Measurements from ENCODE around the gene MYO1D. TPM values are rescaled to one million over a fixed set of nuclear protein-coding genes. Genes with fewer than 3 reads are reported as not detected.

The MYO1D gene
- total RNA-seq, 4 donors from 2014 or later = 70.5 to 92.3 (median 72.7) TPM

- under 1% methylated on average over 13 of the region's 44 CpGs for WGBS
- H3K27ac ChIP-seq = peak overlapping the region; percentile 99
- H3K4me1 ChIP-seq = peaks cover 27% of the 10 kb centered on the region
- DNase-seq (ENCODE audit: low spot score in 2 of 2) = peak; percentile 91 to 94
- H3K36me3 ChIP-seq = no peaks in the 10 kb centered on the region
- peak overlapping the region; percentile 97 for H3K4me3 ChIP-seq
- no peaks in the 10 kb centered on the region for H3K27me3 ChIP-seq
- no peaks in the 10 kb centered on the region for H3K9me3 ChIP-seq
- no peak for TF ChIP-seq POLR2AphosphoS5 (IDR thresholded peaks at IDR 0.05)
- TF ChIP-seq, protein P1, sequence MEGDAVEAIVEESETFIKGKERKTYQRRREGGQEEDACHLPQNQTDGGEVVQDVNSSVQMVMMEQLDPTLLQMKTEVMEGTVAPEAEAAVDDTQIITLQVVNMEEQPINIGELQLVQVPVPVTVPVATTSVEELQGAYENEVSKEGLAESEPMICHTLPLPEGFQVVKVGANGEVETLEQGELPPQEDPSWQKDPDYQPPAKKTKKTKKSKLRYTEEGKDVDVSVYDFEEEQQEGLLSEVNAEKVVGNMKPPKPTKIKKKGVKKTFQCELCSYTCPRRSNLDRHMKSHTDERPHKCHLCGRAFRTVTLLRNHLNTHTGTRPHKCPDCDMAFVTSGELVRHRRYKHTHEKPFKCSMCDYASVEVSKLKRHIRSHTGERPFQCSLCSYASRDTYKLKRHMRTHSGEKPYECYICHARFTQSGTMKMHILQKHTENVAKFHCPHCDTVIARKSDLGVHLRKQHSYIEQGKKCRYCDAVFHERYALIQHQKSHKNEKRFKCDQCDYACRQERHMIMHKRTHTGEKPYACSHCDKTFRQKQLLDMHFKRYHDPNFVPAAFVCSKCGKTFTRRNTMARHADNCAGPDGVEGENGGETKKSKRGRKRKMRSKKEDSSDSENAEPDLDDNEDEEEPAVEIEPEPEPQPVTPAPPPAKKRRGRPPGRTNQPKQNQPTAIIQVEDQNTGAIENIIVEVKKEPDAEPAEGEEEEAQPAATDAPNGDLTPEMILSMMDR (IDR thresholded peaks at IDR 0.05) = peak; percentile 90 to 99
These were observed 340 bp upstream of the MYO1D start for GRCh38 chr17:32877164-32877764.

DNA sequence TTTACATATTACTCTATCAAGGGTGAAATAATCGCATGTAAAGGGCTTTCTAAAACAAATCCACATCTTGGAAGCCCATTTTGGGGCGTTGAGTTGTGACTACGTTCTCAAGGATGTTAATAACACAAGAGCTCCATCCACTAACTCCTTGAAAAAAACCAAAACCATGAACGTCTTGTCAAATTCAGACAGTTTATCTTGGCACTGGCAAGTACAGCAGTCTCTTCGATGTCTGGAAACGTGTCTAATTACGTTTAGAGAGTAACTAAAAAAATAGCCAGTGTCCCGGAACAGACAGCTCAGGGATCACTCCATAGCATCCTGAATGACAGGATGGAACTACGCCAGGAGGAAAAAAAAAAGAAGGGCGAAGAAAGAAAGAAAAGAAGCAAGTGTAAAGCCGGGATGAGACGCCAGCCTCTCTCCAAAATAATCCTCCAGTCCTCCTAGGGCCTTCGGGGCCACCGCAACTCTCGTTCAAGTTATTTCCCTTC, 954 bp downstream of the MYO1D start:
- H3K27ac ChIP-seq = peak overlapping the region; percentile 99
- no peaks in the 10 kb centered on the region for H3K36me3 ChIP-seq
- WGBS = 3% methylated on average over 15 of the region's 15 CpGs
- no peaks in the 10 kb centered on the region for H3K27me3 ChIP-seq
- no peaks in the 10 kb centered on the region for H3K9me3 ChIP-seq
- H3K4me3 ChIP-seq = peak overlapping the region; percentile 97
- peaks cover 40% of the 10 kb centered on the region for H3K4me1 ChIP-seq
- no peak for DNase-seq (ENCODE audit: low spot score in 2 of 2)
- TF ChIP-seq EP300 (IDR thresholded peaks at IDR 0.05) = no peak
- no peak for TF ChIP-seq POLR2AphosphoS5 (IDR thresholded peaks at IDR 0.05)
- TF ChIP-seq POLR2A (IDR thresholded peaks at IDR 0.05) = no peak
- TF ChIP-seq, protein P1 (IDR thresholded peaks at IDR 0.05) = no peak

DNA sequence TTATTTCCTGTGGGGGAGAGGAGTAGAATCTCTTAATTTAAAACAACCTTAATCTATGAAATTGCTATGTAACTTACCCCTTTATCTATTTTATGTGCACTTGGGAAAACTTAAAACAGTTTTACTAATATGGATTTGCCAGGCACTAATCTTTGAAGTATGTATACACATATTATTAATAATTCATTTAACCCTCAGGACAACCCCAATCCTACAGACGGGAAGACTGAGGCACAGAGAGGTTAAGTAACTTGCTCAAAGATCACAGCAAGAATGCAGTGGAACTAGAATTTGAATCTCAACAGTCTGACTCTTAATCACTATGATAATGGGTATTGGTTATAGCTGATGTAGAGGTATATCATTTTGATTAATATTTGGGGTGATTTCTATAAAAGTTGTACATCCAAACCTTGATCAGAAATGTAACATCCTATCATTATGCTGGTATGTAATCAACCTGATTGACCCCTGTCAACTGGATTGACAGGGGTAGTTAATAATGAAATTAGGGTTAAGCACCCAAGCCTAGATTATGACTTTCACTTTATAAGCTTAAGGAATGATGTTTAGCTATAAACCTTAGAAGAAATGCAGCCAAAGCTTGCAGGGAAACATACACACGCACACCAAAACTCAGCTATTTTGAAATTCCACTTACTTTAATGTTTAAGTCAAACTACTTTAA, 1.6 kb downstream of the MYO1D start:
- Histone ChIP-seq H3K4me1 (peaks cover 46% of the 10 kb centered on the region), H3K4me3 (peak overlapping the region; percentile 97), H3K27ac (peak overlapping the region; percentile 99)

DNA sequence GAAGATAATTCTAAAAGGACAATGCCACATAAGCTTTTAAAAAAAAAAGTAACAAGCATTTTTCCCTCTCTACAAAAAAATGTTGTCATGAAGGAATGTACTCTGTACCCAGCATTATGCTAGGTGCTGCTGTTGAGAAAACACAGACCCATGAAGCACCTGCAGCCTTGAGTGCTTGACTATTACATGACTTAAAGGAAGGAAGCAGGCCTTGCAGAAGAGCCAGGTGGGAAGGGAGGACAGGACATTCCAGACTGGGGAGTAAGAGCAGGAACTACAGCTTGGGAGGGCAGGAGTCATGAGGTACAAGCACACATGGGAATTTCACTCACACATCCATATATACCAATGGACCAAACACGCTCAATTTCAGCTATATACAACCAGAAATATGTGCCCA, 3.8 kb downstream of the MYO1D start:
- TF ChIP-seq, protein P1 (IDR thresholded peaks at IDR 0.05) = no peak
- TF ChIP-seq EP300 (IDR thresholded peaks at IDR 0.05) (no peak), POLR2AphosphoS5 (IDR thresholded peaks at IDR 0.05) (no peak), POLR2A (IDR thresholded peaks at IDR 0.05) (no peak)
- H3K27me3 ChIP-seq = no peaks in the 10 kb centered on the region
- H3K4me3 ChIP-seq = no peak overlapping the region
- H3K9me3 ChIP-seq = no peaks in the 10 kb centered on the region
- DNase-seq (ENCODE audit: low spot score in 2 of 2) = no peak
- 93% methylated on average over 1 of the region's 1 CpG for WGBS
- no peaks in the 10 kb centered on the region for H3K36me3 ChIP-seq
- H3K27ac ChIP-seq = no peak overlapping the region
- peaks cover 59% of the 10 kb centered on the region for H3K4me1 ChIP-seq

More for the DNA sequence above, 1.6 kb downstream of the MYO1D start:
- WGBS = 52% methylated on average over 2 of the region's 2 CpGs
- DNase-seq (ENCODE audit: low spot score in 2 of 2) = no peak
- Histone ChIP-seq H3K36me3 (no peaks in the 10 kb centered on the region), H3K27me3 (no peaks in the 10 kb centered on the region), H3K9me3 (no peaks in the 10 kb centered on the region)
- TF ChIP-seq, protein P1 (IDR thresholded peaks at IDR 0.05) = no peak
- no peak for TF ChIP-seq POLR2A (IDR thresholded peaks at IDR 0.05)

- no peaks in the 10 kb centered on the region for H3K27me3 ChIP-seq
- H3K27ac ChIP-seq = peak overlapping the region; percentile 10
- no peak for TF ChIP-seq POLR2A (IDR thresholded peaks at IDR 0.05)
- TF ChIP-seq, protein P1 (IDR thresholded peaks at IDR 0.05) = no peak
- no peak for TF ChIP-seq POLR2AphosphoS5 (IDR thresholded peaks at IDR 0.05)
- TF ChIP-seq EP300 (IDR thresholded peaks at IDR 0.05) = no peak
- no peak for DNase-seq (ENCODE audit: low spot score in 2 of 2)
- no peak overlapping the region for H3K4me3 ChIP-seq
- 68% methylated on average over 5 of the region's 5 CpGs for WGBS
- H3K4me1 ChIP-seq = peaks cover 51% of the 10 kb centered on the region
- H3K36me3 ChIP-seq = no peaks in the 10 kb centered on the region
- H3K9me3 ChIP-seq = no peaks in the 10 kb centered on the region
These were observed 5.2 kb downstream of the MYO1D start for GRCh38 chr17:32871746-32872145.

Data from suprapubic skin (tissue), 4 donors.